ENCODE data around the gene PRR23A.

GRCh38 chr3:139020036-139020867, 14.2 kb upstream of the PRR23A start:
- TF ChIP-seq CTCF (IDR thresholded peaks at IDR 0.05; ENCODE audit: low read depth, low read length, missing input control) (no peak), RAD21 (IDR thresholded peaks at IDR 0.05) (no peak), JUND (IDR thresholded peaks at IDR 0.05) (no peak), RXRA (IDR thresholded peaks at IDR 0.05) (no peak), FOXA2 (IDR thresholded peaks at IDR 0.05) (no peak), MAX (IDR thresholded peaks at IDR 0.05) (no peak), ATF3 (IDR thresholded peaks at IDR 0.05) (no peak), YY1 (IDR thresholded peaks at IDR 0.05) (no peak), FOXA1 (IDR thresholded peaks at IDR 0.05) (no peak), ZBTB33 (IDR thresholded peaks at IDR 0.05) (no peak), TAF1 (conservative IDR thresholded peaks at IDR 0.05) (no peak)

Measured in liver (tissue), 3 donors.